H9 (cell line): Measurements from ENCODE around the gene MSN. TPM values are rescaled to one million over a fixed set of nuclear protein-coding genes. Genes with fewer than 3 reads are reported as not detected.

Experiments used
- DNase-seq: peaks from one replicate; pipeline ENCODE4 v3.0.0-alpha.2; 2017
- H2AFZ ChIP-seq: one replicate; pipeline ENCODE4 v1.6.1; 2013; ENCODE audit warnings: mild to moderate bottlenecking, low read length, control low read depth, moderate library complexity
- H2AK5ac ChIP-seq: 2 replicates; pipeline ENCODE4 v1.6.1; 2013; ENCODE audit warnings: low read length, control low read depth, mixed read lengths; ENCODE audit not compliant: insufficient read length
- H2BK120ac ChIP-seq: one replicate; pipeline ENCODE4 v1.6.1; 2013; ENCODE audit warnings: low read depth, mild to moderate bottlenecking, low read length, control low read depth, inconsistent platforms; ENCODE audit not compliant: poor library complexity, severe bottlenecking
- H2BK12ac ChIP-seq: 2 replicates; pipeline ENCODE4 v1.6.1; 2013; ENCODE audit warnings: low read length, control low read depth, mixed read lengths, low read depth; ENCODE audit not compliant: insufficient read length
- H2BK15ac ChIP-seq: 2 replicates; pipeline ENCODE4 v1.6.1; 2013; ENCODE audit warnings: low read depth, low read length, control low read depth
- H2BK20ac ChIP-seq: one replicate; pipeline ENCODE4 v1.6.1; 2013; ENCODE audit warnings: low read depth, mild to moderate bottlenecking, low read length, control low read depth, inconsistent platforms; ENCODE audit not compliant: poor library complexity, severe bottlenecking
- H2BK5ac ChIP-seq: 2 replicates; pipeline ENCODE4 v1.6.1; 2013; ENCODE audit warnings: low read length, control low read depth, mixed read lengths; ENCODE audit not compliant: insufficient read length
- H3K14ac ChIP-seq: 2 replicates; pipeline ENCODE4 v1.6.1; 2013; ENCODE audit warnings: low read length, control low read depth; ENCODE audit not compliant: insufficient read depth
- H3K18ac ChIP-seq: 2 replicates; pipeline ENCODE4 v1.6.1; 2013; ENCODE audit warnings: low read depth, mild to moderate bottlenecking, mixed read lengths, low read length, control low read depth; ENCODE audit not compliant: insufficient read length
- H3K23ac ChIP-seq: 2 replicates; pipeline ENCODE4 v1.6.1; 2013; ENCODE audit warnings: low read length, control low read depth, mixed read lengths, low read depth; ENCODE audit not compliant: insufficient read length
- H3K23me2 ChIP-seq: 2 replicates; pipeline ENCODE4 v1.6.1; 2013; ENCODE audit warnings: low read depth, mild to moderate bottlenecking, mixed read lengths, low read length, control low read depth; ENCODE audit not compliant: insufficient read length, poor library complexity, severe bottlenecking
- H3K27ac ChIP-seq: 2 replicates; pipeline ENCODE4 v1.5.1; 2013; ENCODE audit warnings: low read length, control low read depth, mixed read lengths, low read depth; ENCODE audit not compliant: insufficient read length
- H3K27me3 ChIP-seq: 2 replicates; pipeline ENCODE4 v1.6.1; 2013; ENCODE audit warnings: low read length, control low read depth, inconsistent platforms; ENCODE audit not compliant: insufficient read depth
- H3K4ac ChIP-seq: 2 replicates; pipeline ENCODE4 v1.6.1; 2013; ENCODE audit warnings: low read depth, mild to moderate bottlenecking, control low read depth, inconsistent platforms, low read length, moderate library complexity
- H3K4me1 ChIP-seq: 2 replicates; pipeline ENCODE4 v1.6.1; 2013; ENCODE audit warnings: low read length, control low read depth, inconsistent platforms; ENCODE audit not compliant: insufficient read depth
- H3K4me2 ChIP-seq: 2 replicates; pipeline ENCODE4 v1.6.1; 2013; ENCODE audit warnings: low read length, control low read depth, mixed read lengths; ENCODE audit not compliant: insufficient read length, insufficient read depth
- H3K56ac ChIP-seq: 2 replicates; pipeline ENCODE4 v1.6.1; 2013; ENCODE audit warnings: low read depth, mild to moderate bottlenecking, mixed read lengths, low read length, control low read depth; ENCODE audit not compliant: insufficient read length
- H3K79me1 ChIP-seq: 2 replicates; pipeline ENCODE4 v1.6.1; 2013; ENCODE audit warnings: low read depth, mild to moderate bottlenecking, moderate library complexity, low read length, control low read depth, inconsistent platforms; ENCODE audit not compliant: insufficient read depth, poor library complexity, severe bottlenecking
- H3K79me2 ChIP-seq: 2 replicates; pipeline ENCODE4 v1.6.1; 2013; ENCODE audit warnings: low read length, control low read depth, inconsistent platforms; ENCODE audit not compliant: insufficient read depth
- H3K9ac ChIP-seq: 2 replicates; pipeline ENCODE4 v1.6.1; 2013; ENCODE audit warnings: low read length, control low read depth, mixed read lengths; ENCODE audit not compliant: insufficient read length; ENCODE audit errors: extremely low read depth
- H3K9me3 ChIP-seq: one replicate; pipeline ENCODE4 v1.6.1; 2013; ENCODE audit warnings: low read depth, low read length, inconsistent platforms; ENCODE audit not compliant: control insufficient read depth
- H3T11ph ChIP-seq: one replicate; pipeline ENCODE4 v1.6.1; 2013; ENCODE audit warnings: mild to moderate bottlenecking, low read length, control low read depth, inconsistent platforms
- H4K20me1 ChIP-seq: one replicate; pipeline ENCODE4 v1.6.1; 2013; ENCODE audit not compliant: control insufficient read depth, insufficient read length, insufficient read depth
- H4K5ac ChIP-seq: 2 replicates; pipeline ENCODE4 v1.6.1; 2013; ENCODE audit warnings: low read depth, mild to moderate bottlenecking, mixed read lengths, low read length, control low read depth; ENCODE audit not compliant: insufficient read length
- H4K8ac ChIP-seq: replicated peaks from 2 replicates; pipeline ENCODE4 v1.6.1; 2013; ENCODE audit warnings: low read length, control low read depth, mixed read lengths, low read depth; ENCODE audit not compliant: insufficient read length
- H4K91ac ChIP-seq: 2 replicates; pipeline ENCODE4 v1.6.1; 2013; ENCODE audit warnings: low read depth, mild to moderate bottlenecking, moderate library complexity, mixed read lengths, low read length, control low read depth; ENCODE audit not compliant: insufficient read length
- H3K27ac Mint-ChIP-seq, 3 experiments: 2 replicates in 2 of 3; 3 replicates in 1 of 3; pipeline ENCODE4 v1.8.0; 2020 to 2021; ENCODE audit warnings: mixed read lengths in 3 of 3, mild to moderate bottlenecking in 1 of 3, moderate library complexity in 1 of 3
- H3K27me3 Mint-ChIP-seq: 2 replicates; pipeline ENCODE4 v1.8.0; 2021; ENCODE audit warnings: low read depth, mild to moderate bottlenecking, moderate library complexity, mixed read lengths
- H3K36me3 Mint-ChIP-seq, 3 experiments: 2 replicates in 2 of 3; 3 replicates in 1 of 3; pipeline ENCODE4 v1.8.0; 2020 to 2021; ENCODE audit warnings: low read depth in 3 of 3, mixed read lengths in 3 of 3; ENCODE audit not compliant: insufficient read depth in 1 of 3
- H3K4me1 Mint-ChIP-seq, 2 experiments: 2 replicates each; pipeline ENCODE4 v1.8.0; 2020; ENCODE audit warnings: mixed read lengths in 2 of 2
- H3K4me3 Mint-ChIP-seq, 2 experiments: 2 replicates in 1 of 2; 3 replicates in 1 of 2; pipeline ENCODE4 v1.8.0; 2020 to 2021; ENCODE audit warnings: mild to moderate bottlenecking in 2 of 2, mixed read lengths in 2 of 2, moderate library complexity in 1 of 2
- H3K9me3 Mint-ChIP-seq, 2 experiments: 2 replicates in 1 of 2; 3 replicates in 1 of 2; pipeline ENCODE4 v1.8.0; 2020; ENCODE audit warnings: mild to moderate bottlenecking in 2 of 2, mixed read lengths in 2 of 2, moderate library complexity in 1 of 2
- CTCF ChIP-seq: fragments of 200-600 bp; sonication (generic); conservative IDR thresholded peaks from 3 replicates; pipeline ENCODE4 v1.8.0; 2021; ENCODE audit warnings: antibody characterized with exemption, mild to moderate bottlenecking
- WGBS: extraction: QIAGEN DNeasy Blood & Tissue Kit; methylation state at CpG from one replicate; pipeline ENCODE4 v1.1.7; 2013; ENCODE audit warnings: missing lambda C conversion rate, low lambda C conversion rate, mixed read lengths; ENCODE audit not compliant: insufficient read length; ENCODE audit errors: extremely low coverage; 5-methylcytosine and 5-hydroxymethylcytosine counted together
- total RNA-seq: library from RNA; stranded (reverse); gene quantifications from 2 replicates; pipeline ENCODE4 v1.2.1, GENCODE V29; 2021

Gene MSN
- total RNA-seq, 1 experiment from 2014 or later = 126 TPM

- 100% methylated on average over 1 of the region's 3 CpGs for WGBS
- peaks cover 0 to 5% (median 0%) of the 10 kb centered on the region in 3 experiments; a peak in 4 of 7 replicates for H3K36me3 Mint-ChIP-seq
These were observed 90.5 kb downstream of the MSN start for GRCh38 chrX:65757943-65758342.

More at GRCh38 chrX:65757943-65758342, 90.5 kb downstream of the MSN start:
- Mint-ChIP-seq H3K27me3 (peaks cover 2% of the 10 kb centered on the region; the same call in 1 of the 2 replicates), H3K4me3 (no peak overlapping the region), H3K9me3 (peaks cover 74 to 77% of the 10 kb centered on the region in 2 experiments), H3K27ac (no peak overlapping the region), H3K4me1 (no peaks in the 10 kb centered on the region)
- Histone ChIP-seq H3K27ac (no peak overlapping the region), H3K79me2 (no peaks in the 10 kb centered on the region), H3K18ac (no peak overlapping the region), H4K5ac (no peak overlapping the region), H2AFZ (no peak overlapping the region), H2BK12ac (no peak overlapping the region), H3K27me3 (no peaks in the 10 kb centered on the region), H3K9me3 (peaks cover 4% of the 10 kb centered on the region), H3K14ac (no peak overlapping the region), H3K4me1 (no peaks in the 10 kb centered on the region), H3K79me1 (no peaks in the 10 kb centered on the region), H2BK15ac (no peak overlapping the region), H2BK5ac (no peak overlapping the region), H4K8ac (no peak overlapping the region), H2AK5ac (no peak overlapping the region), H2BK120ac (no peak overlapping the region), H3K56ac (no peak overlapping the region), H4K20me1 (no peaks in the 10 kb centered on the region), H3K9ac (no peak overlapping the region), H3K4me2 (no peak overlapping the region), H3T11ph (no peak overlapping the region), H3K23ac (no peak overlapping the region), H4K91ac (no peak overlapping the region), H3K4ac (no peak overlapping the region), H2BK20ac (no peak overlapping the region), H3K23me2 (no peaks in the 10 kb centered on the region)
- no peak for TF ChIP-seq CTCF
- DNase-seq = no peak
